ENCODE results near the gene R3HDM4. TPM values are rescaled to one million over a fixed set of nuclear protein-coding genes. Genes with fewer than 3 reads are reported as not detected.

The R3HDM4 gene
- total and polyA plus RNA-seq, 11 donors, result 17.1 to 47.1 (median 24.2) TPM

GRCh38 chr19:868458-869244 lies 44.4 kb downstream of the R3HDM4 start:
- ATAC-seq, result no peak
- Histone ChIP-seq H3K4me3 (no peak overlapping the region), H3K27ac (peak overlapping the region in 8 of 12 donors; percentile 19 to 85 (median 68)), H3K4me1 (peaks cover 0 to 31% (median 11%) of the 10 kb centered on the region in 12 donors), H3K36me3 (peaks cover 0 to 39% (median 18%) of the 10 kb centered on the region in 9 donors), H3K9me3 (no peaks in the 10 kb centered on the region), H3K27me3 (no peaks in the 10 kb centered on the region)
- DNase-seq, result no peak
- 91 to 94% (median 93%) methylated on average over 28 to 34 of the region's 34 CpGs for WGBS, 4 donors
- no peak for TF ChIP-seq CTCF (IDR thresholded peaks at IDR 0.05)
- no peak for TF ChIP-seq POLR2A (IDR thresholded peaks at IDR 0.05)
- intact Hi-C loops (cut with DNase I), result loop anchor here in 5 of 10 donors (5.0 to 10.0 kb wide), 4 partner anchors 49 to 116 kb away; partner anchors contain the start of genes KISS1R (in 3 of the 5) and WDR18 (in 2 of the 5)

GRCh38 chr19:867855-868457 lies 45.1 kb downstream of the R3HDM4 start:
- 94 to 96% (median 94%) methylated on average over 31 to 39 of the region's 39 CpGs for WGBS, 4 donors
- ATAC-seq, result no peak
- intact Hi-C loops (cut with DNase I), result loop anchor here in 5 of 10 donors (5.0 to 10.0 kb wide), 4 partner anchors 49 to 117 kb away; partner anchors contain the start of genes KISS1R (in 3 of the 5) and WDR18 (in 2 of the 5)
- DNase-seq, result no peak
- Histone ChIP-seq H3K27me3 (peaks cover 0 to 5% (median 0%) of the 10 kb centered on the region in 9 donors), H3K4me1 (peaks cover 0 to 31% (median 12%) of the 10 kb centered on the region in 12 donors), H3K36me3 (peaks cover 0 to 36% (median 14%) of the 10 kb centered on the region in 9 donors), H3K4me3 (no peak overlapping the region), H3K27ac (peak overlapping the region in 1 of 12 donors; percentile 85), H3K9me3 (no peaks in the 10 kb centered on the region)
- TF ChIP-seq CTCF (IDR thresholded peaks at IDR 0.05), result no peak
- no peak for TF ChIP-seq POLR2A (IDR thresholded peaks at IDR 0.05)

GRCh38 chr19:867301-867793 lies 45.7 kb downstream of the R3HDM4 start:
- TF ChIP-seq POLR2A (IDR thresholded peaks at IDR 0.05), result no peak

GRCh38 chr19:866769-867300 lies 46.2 kb downstream of the R3HDM4 start:
- intact Hi-C loops (cut with DNase I), result loop anchor here in 5 of 10 donors (5.0 to 10.0 kb wide), 4 partner anchors 50 to 118 kb away; partner anchors contain the start of genes KISS1R (in 3 of the 5) and WDR18 (in 2 of the 5)
- TF ChIP-seq POLR2A (IDR thresholded peaks at IDR 0.05) (no peak), CTCF (IDR thresholded peaks at IDR 0.05) (no peak)
- Histone ChIP-seq H3K36me3 (peaks cover 0 to 36% (median 14%) of the 10 kb centered on the region in 9 donors), H3K4me3 (no peak overlapping the region), H3K9me3 (no peaks in the 10 kb centered on the region), H3K27me3 (peaks cover 0 to 14% (median 0%) of the 10 kb centered on the region in 9 donors), H3K27ac (peak overlapping the region in 1 of 12 donors; percentile 2), H3K4me1 (peaks cover 0 to 27% (median 12%) of the 10 kb centered on the region in 12 donors)
- WGBS, 4 donors, result 83 to 87% (median 85%) methylated on average over 28 to 38 of the region's 38 CpGs
- DNase-seq (no peak), ATAC-seq (no peak)

More at GRCh38 chr19:867301-867793, 45.7 kb downstream of the R3HDM4 start:
- peaks cover 0 to 28% (median 12%) of the 10 kb centered on the region in 12 donors for H3K4me1 ChIP-seq
- H3K27me3 ChIP-seq, result peaks cover 0 to 9% (median 0%) of the 10 kb centered on the region in 9 donors
- peak overlapping the region in 1 of 12 donors; percentile 2 for H3K27ac ChIP-seq
- no peak overlapping the region for H3K4me3 ChIP-seq
- ATAC-seq, result peak in 1 of 4 donors; percentile 1
- intact Hi-C loops (cut with DNase I), result loop anchor here in 5 of 10 donors (5.0 to 10.0 kb wide), 4 partner anchors 50 to 117 kb away; partner anchors contain the start of genes KISS1R (in 3 of the 5) and WDR18 (in 2 of the 5)
- no peaks in the 10 kb centered on the region for H3K9me3 ChIP-seq
- WGBS, 4 donors, result 68 to 77% (median 73%) methylated on average over 10 to 16 of the region's 16 CpGs
- DNase-seq, result no peak
- peaks cover 0 to 36% (median 14%) of the 10 kb centered on the region in 9 donors for H3K36me3 ChIP-seq

Data from heart left ventricle (tissue), 16 donors.